Measurements from ENCODE around the gene OR2AT4.
"Not testable (repeated sequence)": the region's sequence is repeated elsewhere in the genome, so short reads cannot be mapped to it uniquely, and the experiment has no call there.

The OR2AT4 gene

GRCh38 chr11:75101424-75102128, 4.9 kb upstream of the OR2AT4 start:
- no peak for DNase-seq

DNA sequence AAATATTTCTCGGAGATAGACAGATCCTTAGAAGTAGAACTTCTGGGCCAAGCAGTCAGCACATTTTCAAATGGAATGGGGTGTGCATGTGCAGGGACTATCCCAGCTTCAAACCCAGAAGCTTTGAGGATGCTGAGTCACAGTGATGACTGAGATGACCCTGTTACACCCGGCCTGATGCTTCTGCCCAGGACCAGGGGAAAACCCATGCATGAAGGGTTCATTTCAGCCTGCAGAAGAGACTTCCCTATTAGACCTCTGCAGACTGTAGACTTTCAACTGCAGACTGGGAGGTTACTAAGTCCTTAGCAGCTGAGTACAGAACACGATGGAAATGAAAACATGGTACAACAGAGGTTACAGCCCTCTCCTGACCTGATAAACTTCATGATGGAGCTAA, 3.6 kb upstream of the OR2AT4 start:
- no peak for DNase-seq

- no peak for DNase-seq
Measured at GRCh38 chr11:75099635-75100034, 3.0 kb upstream of the OR2AT4 start.

- DNase-seq: not testable (repeated sequence)
Measured at GRCh38 chr11:75098835-75099439, 2.3 kb upstream of the OR2AT4 start.

GRCh38 chr11:75098181-75098580, 1.5 kb upstream of the OR2AT4 start:
- not testable (repeated sequence) for DNase-seq

GRCh38 chr11:75097173-75097557, 489 bp upstream of the OR2AT4 start:
- DNase-seq: no peak

GRCh38 chr11:75094382-75094781, 2.3 kb downstream of the OR2AT4 start:
- DNase-seq: not testable (repeated sequence)

- no peak for DNase-seq
Measured at GRCh38 chr11:75090671-75091177, 6.0 kb downstream of the OR2AT4 start.

DNA sequence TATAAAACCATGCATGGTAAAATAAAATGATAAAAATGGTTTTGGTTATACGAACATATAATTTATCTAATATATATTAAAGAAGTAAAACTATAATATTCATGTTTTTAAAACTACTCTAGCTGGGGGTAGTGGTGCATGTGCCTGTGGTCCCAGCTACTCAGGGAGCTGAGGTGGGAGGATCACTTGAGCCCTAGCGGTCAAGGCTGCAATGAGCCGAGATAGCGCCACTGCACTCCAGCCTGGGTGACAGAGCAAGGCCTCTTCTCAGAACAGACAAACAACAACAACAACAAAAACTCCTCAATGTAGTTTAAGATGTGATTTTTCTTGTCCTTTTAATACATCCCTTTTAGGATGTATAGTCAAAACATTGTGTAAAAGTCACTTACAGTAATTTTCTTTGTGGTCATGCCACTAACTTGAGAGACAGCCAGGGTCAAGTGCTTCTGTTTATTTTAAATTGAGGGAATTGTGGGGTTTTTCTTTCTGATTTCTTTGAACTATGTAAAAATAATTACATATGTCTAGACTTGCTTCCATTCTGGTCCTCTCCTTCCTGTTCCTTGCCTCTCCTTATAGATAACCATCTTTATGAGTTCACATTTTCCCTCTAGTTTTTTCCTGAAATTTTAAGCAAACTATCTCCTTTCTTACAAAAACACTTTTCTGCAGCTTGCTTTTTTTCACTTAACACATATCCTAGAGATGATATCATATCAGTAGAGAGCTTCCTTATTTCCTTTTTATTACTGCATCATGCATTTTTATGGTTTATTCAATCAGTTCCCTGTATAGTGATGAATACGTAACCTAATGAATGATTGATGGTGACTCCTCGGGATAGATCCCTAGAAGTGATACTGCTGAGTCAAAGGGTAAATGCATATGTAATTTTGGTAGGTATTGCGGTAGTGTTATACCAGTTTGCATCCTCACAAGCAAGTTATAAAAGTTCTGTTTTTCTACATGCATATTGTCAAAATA, 9.1 kb downstream of the OR2AT4 start:
- DNase-seq: no peak

DNA sequence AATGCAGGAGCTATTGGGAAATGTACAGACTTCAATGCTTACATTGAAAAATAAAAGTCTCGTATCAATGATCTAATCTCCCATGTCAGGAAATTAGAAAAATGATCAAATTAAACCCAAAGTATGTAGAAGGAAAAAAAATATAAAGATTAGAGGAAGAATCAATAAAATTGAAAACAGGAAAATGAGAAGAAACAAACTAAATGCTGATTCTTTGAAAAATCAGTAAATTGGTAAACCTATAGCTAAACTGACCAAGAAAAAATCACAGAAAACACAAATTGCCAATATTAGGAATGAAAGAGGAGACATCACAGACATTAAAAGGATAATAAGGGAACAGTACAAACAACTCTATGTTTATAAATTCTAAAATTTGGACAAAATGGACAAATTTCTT, 11.8 kb downstream of the OR2AT4 start:
- DNase-seq: no peak

GRCh38 chr11:75083217-75083605, 13.5 kb downstream of the OR2AT4 start:
- no peak for DNase-seq

DNA sequence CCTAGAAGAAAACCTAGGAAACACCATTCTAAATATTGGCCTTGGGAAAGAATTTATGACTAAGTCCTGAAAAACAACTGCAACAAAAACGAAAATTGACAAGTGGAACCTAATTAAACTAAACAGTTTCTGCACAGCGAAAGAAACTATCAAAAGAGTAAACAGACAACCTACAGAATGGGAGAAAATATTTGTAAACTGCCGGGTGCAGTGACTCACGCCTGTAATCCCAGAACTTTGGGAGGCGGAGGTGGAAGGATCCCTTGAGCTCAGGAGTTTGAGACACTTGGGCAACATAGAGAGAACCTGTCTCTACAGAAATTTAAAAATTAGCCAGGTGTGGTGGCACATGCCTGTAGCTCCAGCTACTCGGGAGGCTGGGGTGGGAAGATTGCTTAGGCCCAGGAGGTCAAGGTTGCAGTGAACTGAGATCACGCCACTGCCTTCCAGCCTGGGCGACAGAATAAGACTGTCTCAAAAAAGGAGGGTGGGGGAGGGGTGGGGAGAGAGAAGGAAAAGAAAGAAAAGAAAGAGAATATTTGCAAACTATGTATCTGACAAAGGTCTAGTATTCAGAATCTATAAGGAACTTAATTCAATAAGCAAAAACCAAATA, 14.0 kb downstream of the OR2AT4 start:
- DNase-seq: no peak

GRCh38 chr11:75079546-75079945, 17.1 kb downstream of the OR2AT4 start:
- no peak for DNase-seq

GRCh38 chr11:75078233-75078632, 18.4 kb downstream of the OR2AT4 start:
- DNase-seq: no peak

GRCh38 chr11:75077316-75077715, 19.4 kb downstream of the OR2AT4 start:
- no peak for DNase-seq

GRCh38 chr11:75076671-75077070, 20.0 kb downstream of the OR2AT4 start:
- no peak for DNase-seq

DNA sequence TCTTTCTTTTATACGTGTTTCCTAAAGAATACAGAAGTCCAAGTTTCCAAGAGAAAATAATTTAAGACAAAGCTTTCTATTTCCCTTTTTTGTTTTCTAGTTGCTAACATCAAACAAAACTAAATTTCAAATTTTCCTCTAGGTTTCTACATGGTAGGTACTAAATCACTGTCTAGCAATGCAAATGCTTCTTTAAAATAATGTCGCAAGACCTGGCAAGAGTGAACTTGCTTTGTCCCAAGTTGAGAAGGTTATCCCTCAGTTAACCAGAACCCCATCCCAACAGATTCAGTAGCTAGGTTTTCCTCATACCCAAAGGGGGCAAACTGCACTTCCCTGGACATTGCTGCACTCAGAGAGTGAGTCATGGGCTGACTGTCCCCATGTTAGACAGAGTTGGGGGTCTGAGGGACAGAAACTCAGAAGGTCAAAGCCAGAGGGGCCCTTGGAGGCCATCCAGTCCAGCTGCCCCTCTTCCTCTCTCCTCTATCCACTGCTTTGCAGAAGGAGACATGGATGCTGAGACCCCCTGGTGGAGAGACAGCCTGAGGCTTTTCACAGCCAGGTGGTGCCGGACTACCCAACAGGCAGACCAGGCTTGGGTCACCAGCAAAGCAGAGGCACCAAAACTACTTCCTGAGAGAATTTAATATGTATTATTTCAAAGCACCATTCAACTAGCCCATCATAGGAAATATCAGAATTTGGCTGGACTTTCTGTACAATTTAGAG, 23.1 kb downstream of the OR2AT4 start:
- no peak for DNase-seq

GRCh38 chr11:75072582-75072981, 24.1 kb downstream of the OR2AT4 start:
- no peak for DNase-seq

GRCh38 chr11:75069473-75069872, 27.2 kb downstream of the OR2AT4 start:
- DNase-seq: no peak

- DNase-seq: no peak
Measured at GRCh38 chr11:75068993-75069392, 27.7 kb downstream of the OR2AT4 start.

- DNase-seq: no peak
Measured at GRCh38 chr11:75068559-75068958, 28.1 kb downstream of the OR2AT4 start.

DNA sequence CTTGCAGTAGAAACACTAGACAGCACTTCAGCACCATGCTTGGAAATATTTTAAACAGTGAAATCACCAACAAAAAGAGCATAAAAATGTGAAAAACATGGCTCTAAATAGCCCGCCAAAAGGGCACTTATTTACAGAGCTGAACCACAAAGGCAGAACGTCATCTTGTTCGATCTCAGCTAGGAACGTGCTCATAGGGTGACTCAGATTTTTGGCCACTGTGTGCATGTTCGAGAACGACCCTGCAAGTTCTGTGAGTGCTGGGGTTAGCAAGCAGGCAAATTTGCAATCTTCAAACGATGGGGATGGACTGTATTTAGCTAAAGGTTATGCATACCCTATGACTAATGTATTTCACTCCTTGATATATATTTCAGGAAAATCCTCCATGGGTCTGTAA, 30.6 kb downstream of the OR2AT4 start:
- DNase-seq: no peak
